Measurements from ENCODE around the gene MANSC4.

MANSC4 gene

GRCh38 chr12:27800819-27801218, 20.8 kb upstream of the MANSC4 start:
- no peak for DNase-seq (ENCODE audit: low read depth, low spot score)

GRCh38 chr12:27797301-27798025, 17.4 kb upstream of the MANSC4 start:
- no peak for DNase-seq (ENCODE audit: low read depth, low spot score)

GRCh38 chr12:27796128-27796527, 16.1 kb upstream of the MANSC4 start:
- no peak for DNase-seq (ENCODE audit: low read depth, low spot score)

GRCh38 chr12:27794818-27795584, 15.0 kb upstream of the MANSC4 start:
- no peak for DNase-seq (ENCODE audit: low read depth, low spot score)

- DNase-seq (ENCODE audit: low read depth, low spot score), result no peak
Measured at GRCh38 chr12:27790179-27790578, 10.1 kb upstream of the MANSC4 start.

- no peak for DNase-seq (ENCODE audit: low read depth, low spot score)
Measured at GRCh38 chr12:27787559-27787958, 7.5 kb upstream of the MANSC4 start.

- DNase-seq (ENCODE audit: low read depth, low spot score), result no peak
Measured at GRCh38 chr12:27785882-27786570, 6.0 kb upstream of the MANSC4 start.

- DNase-seq (ENCODE audit: low read depth, low spot score), result no peak
Measured at GRCh38 chr12:27782481-27782880, 2.4 kb upstream of the MANSC4 start.

- no peak for DNase-seq (ENCODE audit: low read depth, low spot score)
Measured at GRCh38 chr12:27781680-27782079, 1.6 kb upstream of the MANSC4 start.

- no peak for DNase-seq (ENCODE audit: low read depth, low spot score)
Measured at GRCh38 chr12:27780612-27781408, 774 bp upstream of the MANSC4 start.

GRCh38 chr12:27779416-27779919, 568 bp downstream of the MANSC4 start:
- DNase-seq (ENCODE audit: low read depth, low spot score), result no peak

GRCh38 chr12:27778206-27778605, 1.8 kb downstream of the MANSC4 start:
- no peak for DNase-seq (ENCODE audit: low read depth, low spot score)

- no peak for DNase-seq (ENCODE audit: low read depth, low spot score)
Measured at GRCh38 chr12:27777141-27777540, 2.9 kb downstream of the MANSC4 start.

- no peak for DNase-seq (ENCODE audit: low read depth, low spot score)
Measured at GRCh38 chr12:27772328-27773049, 7.5 kb downstream of the MANSC4 start.

- no peak for DNase-seq (ENCODE audit: low read depth, low spot score)
Measured at GRCh38 chr12:27771481-27772327, 8.3 kb downstream of the MANSC4 start.

GRCh38 chr12:27769142-27769673, 10.8 kb downstream of the MANSC4 start:
- no peak for DNase-seq (ENCODE audit: low read depth, low spot score)

GRCh38 chr12:27766587-27766986, 13.4 kb downstream of the MANSC4 start:
- DNase-seq (ENCODE audit: low read depth, low spot score), result no peak

- DNase-seq (ENCODE audit: low read depth, low spot score), result no peak
Measured at GRCh38 chr12:27762757-27763156, 17.3 kb downstream of the MANSC4 start.

GRCh38 chr12:27756670-27757195, 23.3 kb downstream of the MANSC4 start:
- no peak for DNase-seq (ENCODE audit: low read depth, low spot score)
